H1 (cell line): ENCODE measurements around the gene ITGAV. TPM values are rescaled to one million over a fixed set of nuclear protein-coding genes. Genes with fewer than 3 reads are reported as not detected.

Source experiments
- CTCF ChIA-PET: fragments of 300-600 bp; sonication (Branson Sonifier 250); formaldehyde crosslinking; loops from one replicate; lab custom pipeline; 2021; ENCODE audit not compliant: partially characterized antibody; lab: Charles Lee
- POLR2A ChIA-PET: fragments of 300-600 bp; sonication (Branson Sonifier 250); formaldehyde crosslinking; loops from one replicate; lab custom pipeline; 2021; ENCODE audit warnings: inconsistent platforms; ENCODE audit not compliant: partially characterized antibody; lab: Charles Lee
- DNase-seq, 2 experiments: peaks; one replicate each; pipeline versions ENCODE4 v3.0.0 to v3.0.0-alpha.2; 2010 to 2022; ENCODE audit warnings: low spot score in 2 of 2, low read depth in 1 of 2, mixed read lengths in 1 of 2
- FAIRE-seq: peaks from 2 replicates; lab custom pipeline; 2011; peaks lifted over from hg19 to GRCh38; lab: Jason Lieb, UNC
- H2AFZ ChIP-seq: 2 replicates; pipeline ENCODE4 v1.8.1; 2012; ENCODE audit warnings: low read length, inconsistent platforms
- H2AK5ac ChIP-seq: 2 replicates; pipeline ENCODE4 v1.6.1; 2013; ENCODE audit warnings: low read depth, low read length
- H2BK120ac ChIP-seq: replicated peaks from 2 replicates; pipeline ENCODE3; 2013; ENCODE audit warnings: low read depth, low read length, inconsistent platforms
- H2BK12ac ChIP-seq: 2 replicates; pipeline ENCODE4 v1.6.1; 2013; ENCODE audit warnings: low read depth, low read length
- H2BK15ac ChIP-seq: 2 replicates; pipeline ENCODE4 v1.6.1; 2013; ENCODE audit warnings: low read length
- H2BK20ac ChIP-seq: 2 replicates; pipeline ENCODE4 v1.6.1; 2013; ENCODE audit warnings: low read length
- H2BK5ac ChIP-seq: 2 replicates; pipeline ENCODE4 v1.6.1; 2013; ENCODE audit warnings: low read depth, low read length
- H3K14ac ChIP-seq: 2 replicates; pipeline ENCODE4 v1.6.1; 2013; ENCODE audit warnings: inconsistent platforms; ENCODE audit not compliant: insufficient read length
- H3K18ac ChIP-seq: 2 replicates; pipeline ENCODE4 v1.6.1; 2013; ENCODE audit warnings: low read length; ENCODE audit errors: extremely low read depth
- H3K23ac ChIP-seq: 2 replicates; pipeline ENCODE4 v1.6.1; 2013; ENCODE audit warnings: inconsistent platforms; ENCODE audit not compliant: insufficient read length
- H3K23me2 ChIP-seq: 2 replicates; pipeline ENCODE4 v1.6.1; 2013; ENCODE audit warnings: low read depth, low read length
- H3K27ac ChIP-seq: 2 replicates; pipeline ENCODE4 v1.6.1; 2011; ENCODE audit warnings: low read depth, low read length, inconsistent platforms
- H3K27me3 ChIP-seq, 4 experiments: replicated peaks in 1 of 4; 1 replicate in 1 of 4; 2 replicates in 3 of 4; pipeline versions ENCODE4 v1.6.1 to v1.8.1; 2011 to 2013; ENCODE audit warnings: low read length in 3 of 4, mild to moderate bottlenecking in 3 of 4, inconsistent platforms in 2 of 4, mixed read lengths in 2 of 4, moderate library complexity in 1 of 4; ENCODE audit not compliant: control insufficient read depth in 3 of 4, insufficient read depth in 3 of 4; ENCODE audit errors: extremely low read depth in 1 of 4
- H3K36me3 ChIP-seq, 4 experiments: 2 replicates each; pipeline versions ENCODE4 v1.6.1 to v1.8.1; 2011 to 2013; ENCODE audit warnings: mild to moderate bottlenecking in 4 of 4, low read length in 3 of 4, moderate library complexity in 2 of 4, control low read depth in 1 of 4, inconsistent platforms in 1 of 4; ENCODE audit not compliant: insufficient read depth in 4 of 4, control insufficient read depth in 2 of 4
- H3K4ac ChIP-seq: replicated peaks from 2 replicates; pipeline ENCODE3; 2013; ENCODE audit warnings: low read length, low read depth, mixed read lengths, inconsistent platforms; ENCODE audit not compliant: insufficient read length
- H3K4me1 ChIP-seq, 4 experiments: replicated peaks in 1 of 4; 1 replicate in 1 of 4; 2 replicates in 3 of 4; pipeline versions ENCODE4 v1.6.1 to v1.8.1; 2011 to 2013; ENCODE audit warnings: low read length in 3 of 4, inconsistent platforms in 2 of 4, mixed read lengths in 1 of 4; ENCODE audit not compliant: insufficient read depth in 4 of 4, control insufficient read depth in 3 of 4
- H3K4me2 ChIP-seq, 2 experiments: 2 replicates each; pipeline versions ENCODE4 v1.6.1 to v1.8.1; 2011 to 2013; ENCODE audit warnings: low read depth in 2 of 2, low read length in 2 of 2, control low read depth in 1 of 2, inconsistent platforms in 1 of 2, mild to moderate bottlenecking in 1 of 2; ENCODE audit not compliant: insufficient read depth in 1 of 2
- H3K4me3 ChIP-seq, 4 experiments: fragments of 200-600, 300-600 bp in 1 of 4; sonication (generic), shearing (Covaris generic), sonication (Bioruptor Twin) in 1 of 4; 2 replicates each; pipeline versions ENCODE4 v1.5.1 to v1.8.1; 2011 to 2016; ENCODE audit warnings: low read length in 4 of 4, low read depth in 3 of 4, control low read depth in 2 of 4, inconsistent platforms in 2 of 4, mild to moderate bottlenecking in 2 of 4, mixed read lengths in 1 of 4, moderate library complexity in 1 of 4; ENCODE audit not compliant: insufficient read depth in 2 of 4; ENCODE audit errors: extremely low read depth in 1 of 4
- H3K56ac ChIP-seq: replicated peaks from 2 replicates; pipeline ENCODE3; 2013; ENCODE audit warnings: low read depth, mild to moderate bottlenecking, mixed read lengths, low read length, inconsistent platforms; ENCODE audit not compliant: insufficient read length
- H3K79me1 ChIP-seq: 2 replicates; pipeline ENCODE4 v1.6.1; 2013; ENCODE audit warnings: low read depth, low read length, control low read depth
- H3K79me2 ChIP-seq, 2 experiments: 2 replicates each; pipeline versions ENCODE4 v1.6.1 to v1.8.1; 2012 to 2013; ENCODE audit warnings: low read length in 2 of 2, mild to moderate bottlenecking in 2 of 2, inconsistent platforms in 1 of 2; ENCODE audit not compliant: insufficient read depth in 2 of 2, control insufficient read depth in 1 of 2
- H3K9ac ChIP-seq, 4 experiments: replicated peaks in 1 of 4; 1 replicate in 1 of 4; 2 replicates in 3 of 4; pipeline versions ENCODE4 v1.6.1 to v1.8.1; 2011 to 2013; ENCODE audit warnings: low read depth in 3 of 4, low read length in 3 of 4, control low read depth in 2 of 4, mild to moderate bottlenecking in 2 of 4, moderate library complexity in 2 of 4, inconsistent platforms in 1 of 4; ENCODE audit errors: extremely low read depth in 1 of 4
- H3K9me3 ChIP-seq, 2 experiments: 2 replicates each; pipeline versions ENCODE4 v1.6.1 to v1.8.1; 2012 to 2013; ENCODE audit warnings: mild to moderate bottlenecking in 2 of 2, moderate library complexity in 2 of 2, control low read depth in 1 of 2, inconsistent platforms in 1 of 2, low read depth in 1 of 2, low read length in 1 of 2, mixed read lengths in 1 of 2; ENCODE audit not compliant: insufficient read depth in 2 of 2
- H4K20me1 ChIP-seq, 2 experiments: replicated peaks in 1 of 2; 2 replicates each; pipeline versions ENCODE3 to v1.8.1; 2011 to 2013; ENCODE audit warnings: inconsistent platforms in 2 of 2, low read length in 2 of 2, mild to moderate bottlenecking in 1 of 2; ENCODE audit not compliant: insufficient read depth in 2 of 2, control insufficient read depth in 1 of 2
- H4K5ac ChIP-seq: 2 replicates; pipeline ENCODE4 v1.6.1; 2013; ENCODE audit warnings: low read length, low read depth, mixed read lengths, inconsistent platforms; ENCODE audit not compliant: insufficient read length
- H4K8ac ChIP-seq: 2 replicates; pipeline ENCODE4 v1.8.0; 2013; ENCODE audit warnings: mild to moderate bottlenecking, moderate library complexity, low read length, inconsistent platforms; ENCODE audit not compliant: insufficient read depth; ENCODE audit errors: extremely low read depth
- H4K91ac ChIP-seq: replicated peaks from 2 replicates; pipeline ENCODE3; 2013; ENCODE audit warnings: low read length, mixed read lengths, inconsistent platforms; ENCODE audit not compliant: insufficient read length
- BACH1 ChIP-seq: IDR thresholded peaks from 2 replicates; pipeline ENCODE4 v1.6.1; 2012; ENCODE audit warnings: low read length, improper control_type of control experiment
- CHD2 ChIP-seq: IDR thresholded peaks from 2 replicates; pipeline ENCODE4 v1.6.1; 2012; ENCODE audit warnings: low read length, improper control_type of control experiment
- SP4 ChIP-seq: IDR thresholded peaks from 2 replicates; pipeline ENCODE4 v1.6.1; 2012; ENCODE audit warnings: low read length, inconsistent platforms
- USF2 ChIP-seq: IDR thresholded peaks from 2 replicates; pipeline ENCODE4 v1.6.1; 2011; ENCODE audit warnings: low read length, improper control_type of control experiment
- ZNF274 ChIP-seq: IDR thresholded peaks from 2 replicates; pipeline ENCODE4 v1.7.0; 2012; ENCODE audit warnings: low read length, borderline replicate concordance; ENCODE audit errors: extremely low read depth
- WGBS, 2 experiments: shearing (Covaris generic) in 1 of 2; methylation state at CpG; one replicate each; pipeline versions ENCODE4 v1.1.6 to v1.1.7; 2013 to 2015; ENCODE audit warnings: low lambda C conversion rate in 2 of 2, mixed read lengths in 2 of 2, inconsistent platforms in 1 of 2, low coverage in 1 of 2, missing lambda C conversion rate in 1 of 2; ENCODE audit not compliant: insufficient replicate concordance in 2 of 2, insufficient coverage in 1 of 2, insufficient read length in 1 of 2; ENCODE audit errors: extremely low coverage in 1 of 2, missing lambda C conversion rate in 1 of 2; 5-methylcytosine and 5-hydroxymethylcytosine counted together
- polyA plus RNA-seq, 7 experiments: library from polyadenylated mRNA; depleted of rRNA in 3 of 7; stranded (reverse) in 5 of 7; unstranded in 2 of 7; fragments of >200 nt in 5 of 7; fragments of 200-250 nt in 2 of 7; gene quantifications; 1 replicate in 5 of 7; 2 replicates in 1 of 7; 4 replicates in 1 of 7; pipeline versions ENCODE4 v1.2.1 to v1.2.3, GENCODE V29; 2011 to 2013; ENCODE audit warnings: missing spikeins in 2 of 7, mixed read lengths in 2 of 7
- total RNA-seq: library from RNA; stranded (reverse); fragmentation: NEBNext Ultra II Directional; extraction: Animal tissue kit (Norgen Biotek cat#: 25700); gene quantifications from 2 replicates; pipeline ENCODE4 v1.2.1, GENCODE V29; 2021

ITGAV gene
- total and polyA plus RNA-seq, 2 of the 8 experiments (the other 6 are each of a cell fraction or from before 2014, with no cell fraction given) = 11.7 to 42.4 TPM

- Histone ChIP-seq H3K4me3 (no peak overlapping the region), H3K27me3 (no peaks in the 10 kb centered on the region), H4K91ac (no peak overlapping the region), H4K5ac (no peak overlapping the region), H3K23ac (no peak overlapping the region), H3K9ac (no peak overlapping the region), H3K4me1 (no peaks in the 10 kb centered on the region; a peak in 1 of 7 replicates), H2BK120ac (no peak overlapping the region), H3K36me3 (no peaks in the 10 kb centered on the region), H2BK15ac (no peak overlapping the region), H3K4ac (no peak overlapping the region), H3K79me1 (no peaks in the 10 kb centered on the region), H2BK12ac (no peak overlapping the region), H2AK5ac (no peak overlapping the region), H3K9me3 (no peaks in the 10 kb centered on the region), H3K27ac (no peak overlapping the region), H2BK20ac (no peak overlapping the region), H3K23me2 (no peaks in the 10 kb centered on the region), H4K8ac (no peak overlapping the region), H3K4me2 (no peak overlapping the region), H3K14ac (no peak overlapping the region), H4K20me1 (no peaks in the 10 kb centered on the region), H3K79me2 (no peaks in the 10 kb centered on the region), H2BK5ac (no peak overlapping the region), H2AFZ (no peak overlapping the region), H3K56ac (no peak overlapping the region), H3K18ac (no peak overlapping the region)
- ChIA-PET CTCF (interaction anchor here (1.0 to 2.8 kb wide), 3 partner anchors 65 to 205 kb away, joined by 3 to 9 read pairs (median 3); no protein-coding TSS in a partner anchor), POLR2A (interaction anchor here (0.6 to 3.5 kb wide), 2 partner anchors 14 to 109 kb away, joined by 3 to 11 read pairs; partner anchors contain the start of gene ITGAV)
- FAIRE-seq (no peak), DNase-seq (no peak)
- 100% methylated on average over 1 of the region's 1 CpG; no CpG with 5 or more reads in 1 of the 2 experiments for WGBS, 2 experiments
- TF ChIP-seq CHD2 = no peak
- TF ChIP-seq USF2 = no peak
- no peak for TF ChIP-seq SP4
- TF ChIP-seq ZNF274 = no peak
- no peak for TF ChIP-seq BACH1
Observed at GRCh38 chr2:186575856-186576255, 14.0 kb upstream of the ITGAV start.
